NCI-H2107 (cell line): Measurements from ENCODE around the gene TOR3A.

Source experiments
- DNase-seq: peaks from one replicate; lab custom pipeline; 2025; lab: John Stamatoyannopoulos, UW

TOR3A gene

GRCh38 chr1:179077396-179077795 lies 4.5 kb upstream of the TOR3A start:
- DNase-seq = no peak

DNA sequence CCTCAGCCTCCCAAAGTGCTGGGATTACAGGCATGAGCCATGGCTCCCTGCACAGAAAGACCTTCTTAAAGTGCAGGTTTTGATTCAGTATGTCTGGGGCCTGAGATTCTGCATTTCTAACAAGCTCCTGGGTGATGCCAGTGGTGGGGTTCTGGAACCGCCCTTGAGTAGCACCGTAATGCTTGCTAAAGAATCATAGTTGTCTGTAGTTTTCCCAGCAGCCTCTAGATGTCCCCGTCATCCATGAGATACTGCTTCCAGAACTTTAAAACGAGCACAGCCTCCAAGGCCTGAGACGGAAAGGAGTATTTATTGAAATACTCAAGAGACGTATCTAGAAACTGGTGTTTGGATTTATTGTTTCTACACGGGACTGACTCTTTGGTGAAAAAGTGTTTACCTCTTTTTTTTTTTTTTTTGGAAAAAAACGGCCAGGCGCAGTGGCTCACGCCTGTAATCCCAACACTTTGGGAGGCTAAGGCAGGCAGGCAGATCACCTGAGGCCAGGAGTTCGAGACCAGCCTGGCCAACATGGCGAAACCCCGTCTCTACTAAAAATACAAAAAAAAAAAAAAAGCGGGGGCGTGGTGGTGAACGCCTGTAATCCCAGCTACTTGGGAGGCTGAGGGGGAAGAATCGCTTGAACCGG lies 2.6 kb upstream of the TOR3A start:
- DNase-seq = peak; percentile 48

GRCh38 chr1:179080866-179081686 lies 794 bp upstream of the TOR3A start:
- DNase-seq = no peak

DNA sequence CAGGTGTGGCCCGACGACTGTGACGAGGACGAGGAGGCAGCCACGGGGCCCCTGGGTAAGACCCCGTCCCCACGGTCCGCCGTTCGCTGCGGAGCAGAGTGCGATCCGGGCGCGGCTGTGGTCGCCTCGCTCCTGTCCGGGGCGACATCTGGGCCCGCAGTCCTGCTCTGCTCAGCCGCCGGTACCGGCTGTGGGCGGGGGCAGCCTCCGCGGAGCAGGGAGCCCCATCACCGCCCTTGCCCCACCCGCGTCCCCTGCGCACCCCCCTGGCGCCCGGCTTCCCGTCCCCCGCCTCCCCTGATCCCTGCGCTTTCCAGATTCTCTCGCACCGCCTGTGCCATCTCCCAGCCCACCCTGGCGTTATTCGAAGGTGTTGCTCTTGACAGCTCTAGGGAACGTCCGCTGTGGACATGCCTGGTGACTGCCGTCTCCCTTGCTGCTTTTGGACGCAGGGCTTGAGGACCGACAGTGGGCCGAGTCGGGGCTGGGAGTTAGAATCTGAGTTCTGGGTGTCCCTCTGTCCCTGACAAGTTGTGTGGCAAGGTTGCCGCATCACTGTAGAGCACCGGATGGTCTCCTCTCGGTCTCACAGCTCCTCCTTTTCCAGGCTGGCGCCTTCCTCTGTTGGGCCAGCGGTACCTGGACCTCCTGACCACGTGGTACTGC lies 596 bp downstream of the TOR3A start:
- DNase-seq = no peak

GRCh38 chr1:179082999-179083335 lies 1.1 kb downstream of the TOR3A start:
- DNase-seq = no peak

DNA sequence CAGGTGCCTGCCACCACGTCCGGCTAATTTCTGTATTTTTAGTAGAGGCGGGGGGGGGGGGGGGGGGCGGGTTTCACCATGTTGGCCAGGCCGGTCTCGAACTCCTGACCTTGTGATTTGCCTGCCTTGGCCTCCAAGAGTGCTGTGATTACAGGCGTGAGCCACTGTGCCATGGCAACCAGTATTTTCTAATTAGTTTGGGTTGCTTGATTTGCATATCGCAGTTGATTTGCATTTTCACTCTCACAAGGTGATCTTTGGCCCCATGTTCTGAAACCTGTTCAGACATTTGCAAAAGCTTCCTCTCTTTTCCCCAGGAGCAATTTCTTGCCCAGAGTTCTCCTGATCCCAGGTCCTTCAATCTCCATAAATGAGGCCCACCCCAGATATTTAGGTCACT lies 1.7 kb downstream of the TOR3A start:
- DNase-seq = no peak

- peak; percentile 45 for DNase-seq
Measured at GRCh38 chr1:179087665-179088064, 5.8 kb downstream of the TOR3A start.

GRCh38 chr1:179089827-179090482 lies 8.1 kb downstream of the TOR3A start:
- DNase-seq = no peak

DNA sequence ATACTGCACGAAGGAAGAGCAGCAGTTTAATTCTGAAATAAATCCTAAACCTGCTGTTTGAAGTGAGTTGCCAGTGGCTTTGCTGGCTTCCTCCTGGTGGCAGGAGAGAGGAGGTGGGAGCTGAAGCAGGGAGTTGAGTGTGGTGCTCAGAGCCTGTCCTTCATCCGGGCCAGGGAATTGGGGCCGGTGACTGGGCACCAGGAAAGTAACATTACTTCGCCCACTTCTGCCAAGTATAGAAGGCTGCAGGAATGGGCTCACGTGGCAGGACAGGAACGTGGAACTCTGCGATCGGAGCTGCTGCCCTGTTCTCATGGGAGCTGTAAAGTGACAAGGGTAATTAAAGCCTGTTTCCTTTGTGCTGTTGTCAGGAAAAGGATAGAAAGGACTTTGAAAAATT lies 8.7 kb downstream of the TOR3A start:
- DNase-seq = no peak

DNA sequence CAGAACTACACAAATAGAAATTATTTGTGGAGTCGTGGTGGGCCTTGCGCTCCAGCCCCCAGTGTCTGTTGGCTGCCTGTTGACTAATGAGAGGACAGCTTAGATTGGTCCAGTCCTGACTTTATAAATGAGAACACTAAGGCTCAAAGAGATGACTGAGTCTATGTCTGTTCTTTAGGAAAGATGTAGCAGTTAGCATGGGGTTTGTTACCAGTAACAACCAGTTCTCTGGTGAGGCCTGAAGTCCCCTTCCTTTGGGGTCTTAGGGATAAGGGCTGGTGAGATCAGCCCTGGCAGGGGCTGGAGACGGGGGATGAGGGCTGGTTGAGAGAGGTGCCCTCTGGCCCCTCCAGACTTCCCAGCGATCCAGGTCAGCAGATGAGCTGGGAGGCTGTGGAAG lies 9.1 kb downstream of the TOR3A start:
- DNase-seq = no peak

- DNase-seq = no peak
Measured at GRCh38 chr1:179091691-179092165, 9.9 kb downstream of the TOR3A start.

DNA sequence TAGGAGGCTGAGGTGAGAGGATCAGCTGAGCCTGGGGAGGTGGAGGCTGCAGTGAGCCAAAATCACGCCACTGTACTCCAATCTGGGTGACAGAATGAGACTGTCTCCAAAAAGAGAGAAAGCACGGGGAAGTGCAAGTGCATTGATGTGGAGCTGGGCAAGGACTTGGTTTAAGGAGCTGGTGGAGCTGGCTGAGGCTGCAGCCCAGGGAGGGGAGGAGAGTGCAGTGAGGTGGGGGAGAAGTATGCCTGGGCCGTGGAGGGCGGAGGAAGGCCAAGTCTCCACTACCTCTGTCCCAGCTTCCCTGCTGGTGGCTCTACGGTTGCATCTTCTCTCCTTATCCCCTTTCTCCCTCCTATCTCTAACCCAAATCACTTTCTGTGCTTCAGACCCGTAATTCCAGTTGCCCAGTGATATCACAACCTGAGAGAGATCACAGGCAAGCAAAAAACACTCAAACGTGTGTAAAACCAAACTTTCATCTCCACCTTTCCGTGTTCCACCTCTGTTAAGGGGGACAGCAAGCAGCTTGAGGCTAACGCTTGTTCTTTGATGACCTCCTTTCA lies 11.1 kb downstream of the TOR3A start:
- no peak for DNase-seq

- no peak for DNase-seq
Measured at GRCh38 chr1:179094818-179095217, 12.9 kb downstream of the TOR3A start.

- no peak for DNase-seq
Measured at GRCh38 chr1:179095377-179095776, 13.5 kb downstream of the TOR3A start.

DNA sequence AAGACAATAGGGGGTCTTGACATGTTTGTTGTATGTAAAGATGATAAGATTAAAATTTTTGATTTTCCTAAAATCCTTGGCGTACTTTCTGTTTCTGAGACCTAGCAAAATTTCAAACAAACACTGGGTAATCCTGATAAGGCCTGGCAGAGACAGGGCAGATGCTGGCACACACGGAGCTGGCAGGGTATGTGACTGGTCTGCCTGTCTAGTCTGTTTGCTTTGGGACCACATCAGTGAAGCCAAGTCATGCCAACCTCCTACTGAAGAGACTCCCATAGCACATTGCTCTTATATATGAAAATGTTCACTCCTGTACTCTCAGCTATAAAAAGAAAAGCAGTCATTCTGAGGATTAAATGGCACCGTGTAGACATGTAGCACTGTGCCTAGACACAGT lies 14.1 kb downstream of the TOR3A start:
- DNase-seq = no peak

GRCh38 chr1:179099891-179100290 lies 18.0 kb downstream of the TOR3A start:
- DNase-seq = no peak

GRCh38 chr1:179101566-179101965 lies 19.7 kb downstream of the TOR3A start:
- no peak for DNase-seq

DNA sequence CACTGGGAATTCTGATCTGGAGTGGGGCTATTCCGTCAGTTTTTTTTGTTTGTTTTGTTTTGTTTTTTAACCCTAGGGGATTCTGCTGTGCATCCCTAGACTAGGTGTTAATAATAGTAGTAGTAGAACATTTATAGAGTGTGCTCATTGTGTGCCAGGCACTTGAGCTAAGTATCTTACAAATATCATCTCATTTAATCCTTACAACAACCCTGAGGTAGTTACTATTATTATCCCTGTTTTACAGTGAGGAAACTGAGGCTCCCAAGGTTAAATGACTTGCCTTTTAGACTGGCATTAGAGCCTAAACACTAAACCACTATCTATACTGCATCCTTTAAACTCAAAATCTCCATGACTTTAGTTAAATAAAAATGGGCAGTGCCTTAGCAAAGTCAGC lies 22.1 kb downstream of the TOR3A start:
- no peak for DNase-seq

DNA sequence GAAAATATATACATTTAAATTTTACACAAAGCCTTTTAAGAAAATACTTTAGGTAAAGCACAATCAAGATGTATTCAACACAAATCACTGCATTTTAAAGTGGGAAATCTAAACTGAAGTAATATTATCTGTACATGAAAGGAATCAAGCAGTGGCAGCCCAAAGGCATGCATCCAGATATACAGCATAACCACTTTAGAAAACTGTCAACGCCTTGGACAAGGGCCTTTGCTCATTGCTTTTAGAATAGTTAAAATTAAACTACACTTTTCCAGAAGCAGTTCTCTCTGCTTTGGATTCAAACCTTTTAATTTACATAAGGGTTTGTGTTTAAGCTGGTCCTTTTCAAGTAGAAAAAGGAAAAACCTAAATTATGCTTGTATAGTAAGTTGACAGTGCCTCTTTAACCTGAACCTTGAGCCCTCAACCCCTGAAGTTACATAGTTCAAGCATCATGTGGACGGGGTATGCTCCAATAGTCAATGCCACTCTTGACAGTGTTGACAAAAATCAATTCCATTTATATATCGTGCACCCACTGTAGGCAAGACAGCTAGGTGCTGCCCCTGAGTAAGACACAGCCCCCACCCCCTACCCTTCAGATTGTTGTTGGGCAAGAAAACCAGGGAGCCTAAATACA lies 22.9 kb downstream of the TOR3A start:
- DNase-seq = no peak

DNA sequence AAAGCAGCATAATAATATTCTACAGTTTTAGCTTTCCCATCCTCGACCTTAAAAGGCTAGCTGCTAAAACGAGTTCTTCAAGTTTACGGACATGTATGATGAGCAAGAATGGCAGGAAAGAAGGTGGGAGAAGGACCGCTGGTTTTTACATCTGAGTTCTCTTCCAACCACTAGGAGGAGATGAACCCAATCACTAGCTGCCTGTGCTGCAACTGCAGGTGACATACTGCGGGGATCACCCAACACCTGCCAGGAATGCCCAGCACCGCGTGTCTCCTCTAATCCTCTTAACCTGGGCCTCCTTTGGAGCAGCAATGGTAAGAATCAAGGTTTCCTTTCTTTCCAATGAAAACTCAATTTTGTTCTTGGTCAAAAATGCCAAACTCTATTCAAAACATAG lies 23.5 kb downstream of the TOR3A start:
- DNase-seq = no peak

DNA sequence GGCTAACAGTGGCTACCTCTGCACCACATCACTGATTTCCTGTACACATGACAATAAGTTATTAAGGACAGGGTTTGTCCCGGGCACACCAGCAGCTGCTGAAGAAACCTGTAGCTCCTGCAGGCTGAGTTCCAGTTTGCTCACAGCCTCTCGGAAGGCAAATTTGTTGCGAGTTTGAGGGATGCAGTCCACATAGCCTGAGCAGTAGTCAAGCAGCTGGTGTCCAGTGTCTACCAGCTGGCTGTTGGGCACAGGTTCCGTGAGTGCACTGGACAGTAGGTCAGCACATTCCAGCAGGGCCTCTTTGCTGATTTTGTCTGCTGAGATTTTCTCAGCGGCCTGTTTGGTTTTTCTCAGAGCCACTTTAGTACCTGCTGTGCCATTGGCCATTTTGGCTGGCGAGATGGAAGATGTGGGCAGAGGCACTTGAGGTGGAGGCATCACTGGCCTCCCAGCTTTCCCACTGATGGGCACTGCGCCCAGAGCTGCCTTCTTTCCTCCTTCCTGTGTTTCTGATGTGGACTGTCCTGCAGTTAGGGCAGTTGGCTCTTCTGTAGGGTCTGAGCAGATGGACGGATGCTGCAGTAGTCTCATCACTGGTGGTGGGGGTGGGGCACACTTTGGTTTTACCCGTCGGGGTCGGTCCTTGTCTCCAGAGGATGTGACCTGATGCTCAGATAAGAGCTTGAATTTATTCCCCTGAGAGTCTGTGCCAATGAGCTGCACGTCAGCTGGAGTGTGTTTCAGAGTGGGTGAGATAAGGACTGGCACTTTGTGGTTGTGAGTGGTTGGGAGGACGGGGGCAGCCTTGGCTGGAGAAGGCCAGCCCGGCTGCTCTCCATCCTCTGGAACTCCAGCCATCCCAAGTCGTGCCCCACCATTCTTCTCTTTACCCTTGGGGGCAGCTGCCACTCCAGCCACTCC lies 26.1 kb downstream of the TOR3A start:
- DNase-seq = no peak
